Measurements from ENCODE around the gene BIN1. TPM values are rescaled to one million over a fixed set of nuclear protein-coding genes. Genes with fewer than 3 reads are reported as not detected.

The BIN1 gene
- total RNA-seq, 2 donors from 2014 or later: 24.9 to 30.1 TPM

DNA sequence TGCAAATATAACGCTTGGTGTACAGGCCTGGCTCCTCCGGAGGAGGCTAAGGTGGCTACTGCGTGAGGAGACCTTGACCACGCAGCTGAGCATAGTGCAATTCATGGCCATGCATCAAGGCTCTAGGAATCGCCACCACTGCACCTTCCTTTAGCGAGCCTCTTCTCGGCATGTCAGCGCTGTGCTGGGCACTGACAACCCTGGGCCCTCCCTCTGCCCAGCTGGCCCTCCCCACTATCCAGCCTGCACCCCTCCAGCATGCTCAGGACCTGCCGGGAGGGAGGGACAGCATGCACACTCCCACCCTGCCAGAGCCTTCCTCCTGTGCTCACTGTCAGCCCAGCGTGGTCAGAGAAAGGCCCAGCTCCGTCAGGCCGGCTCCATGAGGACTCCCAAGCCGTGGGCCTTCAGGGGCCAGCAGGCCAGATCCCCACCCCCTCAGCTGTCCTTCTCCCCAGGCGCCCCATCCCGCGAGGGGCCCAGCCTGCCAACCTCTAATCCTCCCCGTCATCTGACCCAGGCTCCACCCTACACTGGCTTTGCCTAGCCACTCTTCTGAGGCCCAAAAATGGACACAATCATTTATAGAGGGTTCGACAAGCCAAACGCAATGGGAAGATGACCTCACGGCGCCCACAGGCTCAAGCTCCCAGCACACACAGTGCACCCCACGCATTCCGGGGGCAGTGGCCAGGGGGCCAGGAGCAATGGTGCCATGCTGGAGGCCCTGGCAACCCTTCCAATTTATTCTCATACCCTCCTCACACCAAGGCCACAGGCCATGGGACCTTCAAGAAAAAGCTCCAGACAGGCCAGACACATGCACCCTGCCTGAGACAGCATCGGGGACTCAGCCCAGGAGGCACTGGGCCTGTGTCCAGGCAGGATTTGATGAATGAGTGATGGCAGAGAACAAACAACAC, 3.5 kb downstream of the BIN1 start:
- TF ChIP-seq, protein P1, sequence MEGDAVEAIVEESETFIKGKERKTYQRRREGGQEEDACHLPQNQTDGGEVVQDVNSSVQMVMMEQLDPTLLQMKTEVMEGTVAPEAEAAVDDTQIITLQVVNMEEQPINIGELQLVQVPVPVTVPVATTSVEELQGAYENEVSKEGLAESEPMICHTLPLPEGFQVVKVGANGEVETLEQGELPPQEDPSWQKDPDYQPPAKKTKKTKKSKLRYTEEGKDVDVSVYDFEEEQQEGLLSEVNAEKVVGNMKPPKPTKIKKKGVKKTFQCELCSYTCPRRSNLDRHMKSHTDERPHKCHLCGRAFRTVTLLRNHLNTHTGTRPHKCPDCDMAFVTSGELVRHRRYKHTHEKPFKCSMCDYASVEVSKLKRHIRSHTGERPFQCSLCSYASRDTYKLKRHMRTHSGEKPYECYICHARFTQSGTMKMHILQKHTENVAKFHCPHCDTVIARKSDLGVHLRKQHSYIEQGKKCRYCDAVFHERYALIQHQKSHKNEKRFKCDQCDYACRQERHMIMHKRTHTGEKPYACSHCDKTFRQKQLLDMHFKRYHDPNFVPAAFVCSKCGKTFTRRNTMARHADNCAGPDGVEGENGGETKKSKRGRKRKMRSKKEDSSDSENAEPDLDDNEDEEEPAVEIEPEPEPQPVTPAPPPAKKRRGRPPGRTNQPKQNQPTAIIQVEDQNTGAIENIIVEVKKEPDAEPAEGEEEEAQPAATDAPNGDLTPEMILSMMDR (IDR thresholded peaks at IDR 0.05): no peak
- Histone ChIP-seq H3K9me3 (no peaks in the 10 kb centered on the region), H3K4me3 (no peak overlapping the region), H3K27me3 (replicated peaks; ENCODE audit: insufficient read depth) (no peaks in the 10 kb centered on the region), H3K36me3 (no peaks in the 10 kb centered on the region), H3K27ac (no peak overlapping the region), H3K4me1 (ENCODE audit: control insufficient read depth in 1 of 2, low read depth in 2 of 2) (peaks cover 0 to 28% of the 10 kb centered on the region in 2 donors)
- DNase-seq (ENCODE audit: low spot score): no peak
- no peak for ATAC-seq (ENCODE audit: insufficient number of reproducible peaks, low FRiP score, low read depth)

DNA sequence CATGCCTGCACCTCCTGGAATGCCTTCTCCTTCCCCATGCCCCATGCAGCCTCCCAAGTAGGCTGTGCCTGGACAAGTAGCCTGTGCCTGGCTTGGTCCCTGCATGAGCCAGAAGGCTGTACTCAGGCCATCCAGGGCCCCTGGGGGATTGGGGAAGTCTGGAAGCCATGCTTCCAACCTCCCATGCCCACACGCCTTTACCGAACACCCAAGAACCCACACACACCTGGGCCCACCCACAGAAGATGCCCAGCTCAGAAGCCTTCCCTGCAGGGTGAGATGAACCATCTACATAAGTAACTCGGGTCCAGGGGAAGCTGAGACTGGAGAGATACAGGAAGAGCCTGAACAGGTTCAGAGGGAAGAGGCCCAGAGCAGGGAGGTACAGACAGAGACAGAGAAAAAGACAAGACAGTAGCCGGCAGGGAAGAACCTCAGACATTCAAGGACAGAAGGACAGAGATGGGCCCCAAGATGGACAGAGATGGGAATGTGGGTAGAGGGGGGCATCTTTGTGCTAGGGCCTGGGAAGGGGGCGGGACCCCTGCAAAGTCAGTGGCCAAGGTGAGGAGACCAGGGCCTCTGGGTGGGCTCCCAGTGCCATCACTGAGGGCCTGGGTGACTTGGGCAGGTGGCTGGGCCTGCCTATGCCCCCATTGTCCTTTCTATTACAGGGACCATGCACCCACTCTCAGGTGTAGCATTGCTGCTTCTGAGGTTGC, 4.3 kb downstream of the BIN1 start:
- Histone ChIP-seq H3K36me3 (no peaks in the 10 kb centered on the region), H3K9me3 (no peaks in the 10 kb centered on the region), H3K4me1 (ENCODE audit: control insufficient read depth in 1 of 2, low read depth in 2 of 2) (peaks cover 0 to 22% of the 10 kb centered on the region in 2 donors), H3K27ac (no peak overlapping the region), H3K4me3 (no peak overlapping the region), H3K27me3 (replicated peaks; ENCODE audit: insufficient read depth) (no peaks in the 10 kb centered on the region)
- ATAC-seq (ENCODE audit: insufficient number of reproducible peaks, low FRiP score, low read depth) (no peak), DNase-seq (ENCODE audit: low spot score) (no peak)
- TF ChIP-seq, protein P1 (IDR thresholded peaks at IDR 0.05): no peak

DNA sequence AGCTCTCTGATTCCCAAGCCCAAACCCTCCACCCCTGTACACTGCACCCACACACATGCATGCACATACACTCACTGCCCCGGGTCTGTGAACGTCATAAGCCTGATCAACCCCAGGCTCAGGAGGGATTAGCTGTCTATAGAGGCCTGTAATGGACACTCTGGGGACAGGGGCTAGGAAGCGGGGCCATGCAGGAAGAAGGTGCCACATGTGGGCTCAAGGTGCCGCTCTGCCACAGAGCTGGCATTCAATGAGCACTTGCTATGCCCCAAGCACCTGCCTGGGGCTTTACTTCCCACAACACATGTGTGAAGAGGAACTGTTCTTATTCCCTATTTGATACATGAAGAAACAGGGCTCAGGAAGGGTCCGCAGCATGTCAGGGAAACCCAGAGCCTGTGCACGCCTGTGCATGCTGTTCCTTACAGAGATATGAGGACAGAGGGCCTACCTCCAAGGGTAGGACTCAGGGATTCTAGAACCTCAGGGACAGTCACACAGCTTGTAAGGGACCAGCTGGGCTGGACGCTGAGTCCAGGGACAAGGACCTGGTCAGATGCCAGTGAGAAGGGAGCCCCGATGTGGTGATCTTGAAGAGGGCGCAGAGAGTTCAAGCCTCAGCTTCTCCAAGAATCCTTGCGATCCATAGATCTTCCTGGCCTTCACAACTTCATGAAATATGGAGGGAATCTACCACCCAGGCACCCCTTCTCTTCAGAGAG, 5.0 kb downstream of the BIN1 start:
- TF ChIP-seq, protein P1 (IDR thresholded peaks at IDR 0.05): no peak
- ATAC-seq (ENCODE audit: insufficient number of reproducible peaks, low FRiP score, low read depth): no peak
- Histone ChIP-seq H3K4me1 (ENCODE audit: control insufficient read depth in 1 of 2, low read depth in 2 of 2) (peaks cover 0 to 24% of the 10 kb centered on the region in 2 donors), H3K4me3 (no peak overlapping the region), H3K27ac (no peak overlapping the region), H3K27me3 (replicated peaks; ENCODE audit: insufficient read depth) (no peaks in the 10 kb centered on the region), H3K9me3 (no peaks in the 10 kb centered on the region), H3K36me3 (no peaks in the 10 kb centered on the region)
- no peak for DNase-seq (ENCODE audit: low spot score)

DNA sequence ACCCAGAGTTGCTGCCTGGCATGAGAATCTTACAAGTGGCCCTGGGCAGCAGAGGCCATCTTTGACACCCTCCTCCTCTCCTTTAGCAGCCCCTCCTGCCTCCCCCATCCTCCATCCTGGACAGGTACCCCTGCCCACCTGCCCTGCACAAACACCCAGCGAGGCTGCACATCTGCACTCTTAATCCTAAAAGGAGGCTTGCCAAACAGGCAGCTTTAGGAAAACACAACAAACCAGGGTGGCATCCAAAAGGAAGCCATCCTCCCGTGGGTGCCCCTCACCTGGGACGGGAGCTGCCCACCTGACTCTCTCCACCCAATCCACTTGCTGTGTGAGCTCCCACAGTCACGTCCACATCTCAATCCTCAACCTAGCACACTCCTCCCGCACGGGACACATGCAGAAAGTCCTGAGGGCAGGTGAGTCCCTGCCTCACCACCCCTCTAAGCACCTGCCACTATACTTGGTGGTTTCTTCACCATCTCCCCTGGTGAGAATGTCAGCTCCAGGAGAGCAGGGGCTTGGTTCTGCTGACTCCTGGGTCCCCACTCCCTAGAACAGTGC, 5.8 kb downstream of the BIN1 start:
- H3K4me1 ChIP-seq (ENCODE audit: control insufficient read depth in 1 of 2, low read depth in 2 of 2): peaks cover 0 to 32% of the 10 kb centered on the region in 2 donors
- ATAC-seq (ENCODE audit: insufficient number of reproducible peaks, low FRiP score, low read depth): no peak
- no peaks in the 10 kb centered on the region for H3K9me3 ChIP-seq
- H3K4me3 ChIP-seq: no peak overlapping the region
- H3K36me3 ChIP-seq: no peaks in the 10 kb centered on the region
- TF ChIP-seq, protein P1 (IDR thresholded peaks at IDR 0.05): no peak
- no peaks in the 10 kb centered on the region for H3K27me3 ChIP-seq (replicated peaks; ENCODE audit: insufficient read depth)
- DNase-seq (ENCODE audit: low spot score): no peak
- no peak overlapping the region for H3K27ac ChIP-seq
